GM20000 (cell line): ENCODE results near the gene AURKB.

Experiments used
- DNase-seq: peaks from one replicate; pipeline ENCODE4 v3.0.0; 2012; ENCODE audit warnings: low spot score
- CTCF ChIP-seq: IDR thresholded peaks from 2 replicates; pipeline ENCODE4 v1.5.1; 2012; ENCODE audit warnings: mild to moderate bottlenecking, control low read depth; ENCODE audit errors: extremely low read depth, missing control alignments

Gene AURKB

GRCh38 chr17:8249621-8250500 is 39.5 kb upstream of the AURKB start:
- TF ChIP-seq CTCF: no peak
- no peak for DNase-seq

- TF ChIP-seq CTCF: no peak
- DNase-seq: peak; percentile 93
Measured at GRCh38 chr17:8248751-8249607, 38.6 kb upstream of the AURKB start, which contains the start of gene PFAS. Gene PFAS (plus strand): TSS chr17:8249289. CDS start chr17:8253938, 4,649 bp downstream.

- DNase-seq: no peak
- TF ChIP-seq CTCF: no peak
Measured at GRCh38 chr17:8244768-8245167, 34.4 kb upstream of the AURKB start.

GRCh38 chr17:8243827-8244226 is 33.5 kb upstream of the AURKB start:
- no peak for DNase-seq
- TF ChIP-seq CTCF: no peak

GRCh38 chr17:8237886-8238285 is 27.5 kb upstream of the AURKB start:
- no peak for DNase-seq
- TF ChIP-seq CTCF: no peak

- DNase-seq: no peak
- no peak for TF ChIP-seq CTCF
Measured at GRCh38 chr17:8237175-8237574, 26.8 kb upstream of the AURKB start.

- no peak for DNase-seq
- no peak for TF ChIP-seq CTCF
Measured at GRCh38 chr17:8235676-8236075, 25.3 kb upstream of the AURKB start.
